ENCODE measurements around the gene CNOT4.
"Not testable (repeated sequence)": the region's sequence is repeated elsewhere in the genome, so short reads cannot be mapped to it uniquely, and the experiment has no call there.

The CNOT4 gene

DNA sequence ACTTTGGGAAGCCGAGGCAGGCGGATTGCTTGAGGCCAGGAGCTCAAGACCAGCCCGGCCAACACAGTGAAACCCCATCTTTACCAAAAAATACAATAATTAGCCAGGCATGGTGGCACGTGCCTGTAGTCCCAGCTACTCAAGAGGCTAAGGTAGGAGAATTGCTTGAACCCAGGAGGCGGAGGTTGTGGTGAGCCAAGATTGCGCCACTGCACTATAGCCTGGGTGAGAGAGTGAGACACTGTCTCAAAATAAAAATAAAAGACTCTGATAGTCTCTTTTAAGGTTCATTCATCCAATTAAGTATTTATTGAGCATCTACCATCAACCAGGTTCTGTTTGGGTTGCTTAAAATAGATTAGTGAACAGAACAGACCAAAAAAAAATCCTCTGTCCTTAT, 12.7 kb downstream of the CNOT4 start:
- not testable (repeated sequence) for ATAC-seq (replicated peaks); H3K27me3 Mint-ChIP-seq; DNase-seq; H3K27ac Mint-ChIP-seq; H3K9me3 Mint-ChIP-seq; H3K4me3 Mint-ChIP-seq
- Mint-ChIP-seq H3K4me1 (peaks cover 24 to 46% of the 10 kb centered on the region in 2 donors), H3K36me3 (peaks cover 9 to 16% of the 10 kb centered on the region in 2 donors)

DNA sequence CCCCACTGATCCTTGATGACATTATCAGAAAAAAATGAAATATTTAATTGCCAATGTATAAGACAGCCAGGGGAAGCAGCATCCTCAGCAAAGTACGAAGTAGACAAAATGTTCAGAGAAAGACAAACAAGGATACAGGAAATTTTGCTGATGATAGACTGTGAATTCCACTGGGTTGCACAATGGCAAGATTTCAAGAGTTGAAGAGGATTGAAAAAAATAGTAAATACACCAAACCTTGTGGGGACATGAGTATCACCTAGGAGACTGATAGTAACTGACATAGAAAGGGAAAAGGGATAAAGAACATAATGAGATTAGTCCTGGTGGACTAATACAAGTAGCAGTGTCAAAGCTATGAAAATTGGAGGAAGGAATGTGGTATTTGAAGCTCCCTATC, 16.5 kb downstream of the CNOT4 start:
- no peak overlapping the region for H3K4me3 Mint-ChIP-seq
- H3K27ac Mint-ChIP-seq, result no peak overlapping the region
- H3K9me3 Mint-ChIP-seq, result peaks cover 0 to 2% of the 10 kb centered on the region in 2 donors
- ATAC-seq (replicated peaks), result no peak
- peaks cover 4 to 8% of the 10 kb centered on the region in 2 donors for H3K36me3 Mint-ChIP-seq
- H3K27me3 Mint-ChIP-seq, result no peaks in the 10 kb centered on the region
- DNase-seq, result no peak
- peaks cover 13 to 23% of the 10 kb centered on the region in 2 donors for H3K4me1 Mint-ChIP-seq

DNA sequence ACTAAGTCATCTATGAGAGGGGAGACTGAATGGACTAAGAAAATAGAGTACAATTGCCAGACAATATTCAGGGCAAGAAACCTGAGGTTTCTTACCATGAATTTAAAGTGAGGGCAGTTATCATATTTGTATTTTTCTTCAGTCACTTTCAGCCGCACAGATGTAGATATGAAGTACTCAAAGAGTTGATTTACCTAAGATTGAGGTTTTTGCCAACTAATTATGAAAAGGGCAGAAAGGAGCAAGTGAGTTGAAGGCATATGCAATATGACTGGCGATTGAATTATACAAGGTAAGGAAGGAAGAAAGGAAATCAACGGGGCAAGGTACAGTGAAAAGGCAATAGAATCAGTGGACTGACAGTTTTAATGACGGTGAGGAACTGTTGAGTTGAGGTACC, 17.8 kb downstream of the CNOT4 start:
- Mint-ChIP-seq H3K4me1 (peaks cover 7 to 15% of the 10 kb centered on the region in 2 donors), H3K4me3 (no peak overlapping the region), H3K36me3 (peaks cover 4 to 8% of the 10 kb centered on the region in 2 donors), H3K27ac (no peak overlapping the region), H3K9me3 (peaks cover 0 to 2% of the 10 kb centered on the region in 2 donors), H3K27me3 (no peaks in the 10 kb centered on the region)
- no peak for ATAC-seq (replicated peaks)
- DNase-seq, result no peak

DNA sequence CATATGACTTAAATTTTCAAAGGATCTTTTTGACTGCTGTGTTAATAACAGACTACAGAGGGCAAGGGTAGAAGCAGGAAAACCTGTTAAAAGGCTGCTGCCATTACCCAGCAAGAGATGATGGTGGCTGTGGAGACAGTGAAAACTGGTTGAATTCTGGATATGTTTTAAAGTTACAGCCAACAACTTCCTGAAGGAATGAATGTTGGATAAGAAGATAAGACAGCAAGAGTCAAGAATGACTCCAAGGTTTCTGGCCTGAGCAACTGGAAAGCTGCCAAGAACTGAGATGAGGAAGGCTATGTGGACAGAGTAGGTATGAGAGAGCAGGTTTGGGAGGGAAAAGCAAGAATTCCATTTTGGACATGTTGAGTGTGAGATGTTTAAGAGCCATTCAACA, 19.1 kb downstream of the CNOT4 start:
- DNase-seq, result no peak
- no peak for ATAC-seq (replicated peaks)
- H3K27me3 Mint-ChIP-seq, result no peaks in the 10 kb centered on the region
- H3K4me1 Mint-ChIP-seq, result peaks cover 4 to 19% of the 10 kb centered on the region in 2 donors
- H3K9me3 Mint-ChIP-seq, result peaks cover 0 to 2% of the 10 kb centered on the region in 2 donors
- H3K4me3 Mint-ChIP-seq, result no peak overlapping the region
- no peak overlapping the region for H3K27ac Mint-ChIP-seq
- peaks cover 4% of the 10 kb centered on the region in 2 donors for H3K36me3 Mint-ChIP-seq

DNA sequence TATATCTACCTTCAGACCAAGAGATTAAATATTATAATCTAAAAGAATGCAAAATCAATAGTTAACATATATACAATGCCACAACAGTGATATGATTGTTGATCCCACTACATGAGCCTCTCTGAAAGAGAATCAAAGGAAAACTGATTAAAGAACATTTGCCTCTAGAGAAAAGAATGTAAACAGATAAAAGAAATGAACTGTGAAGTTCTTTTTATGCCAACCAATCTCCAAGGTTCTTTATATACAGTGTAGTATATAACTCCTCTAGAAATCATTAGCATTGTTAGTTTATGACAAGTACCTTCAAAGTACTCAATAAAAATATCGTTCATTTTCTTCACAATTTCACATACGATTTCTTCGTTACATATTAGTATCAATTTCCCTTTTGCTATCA, 20.1 kb downstream of the CNOT4 start:
- Mint-ChIP-seq H3K27me3 (no peaks in the 10 kb centered on the region), H3K27ac (no peak overlapping the region), H3K9me3 (peaks cover 0 to 2% of the 10 kb centered on the region in 2 donors), H3K4me1 (peaks cover 8 to 26% of the 10 kb centered on the region in 2 donors), H3K4me3 (no peak overlapping the region), H3K36me3 (peaks cover 6 to 8% of the 10 kb centered on the region in 2 donors)
- ATAC-seq (replicated peaks), result no peak
- DNase-seq, result no peak

DNA sequence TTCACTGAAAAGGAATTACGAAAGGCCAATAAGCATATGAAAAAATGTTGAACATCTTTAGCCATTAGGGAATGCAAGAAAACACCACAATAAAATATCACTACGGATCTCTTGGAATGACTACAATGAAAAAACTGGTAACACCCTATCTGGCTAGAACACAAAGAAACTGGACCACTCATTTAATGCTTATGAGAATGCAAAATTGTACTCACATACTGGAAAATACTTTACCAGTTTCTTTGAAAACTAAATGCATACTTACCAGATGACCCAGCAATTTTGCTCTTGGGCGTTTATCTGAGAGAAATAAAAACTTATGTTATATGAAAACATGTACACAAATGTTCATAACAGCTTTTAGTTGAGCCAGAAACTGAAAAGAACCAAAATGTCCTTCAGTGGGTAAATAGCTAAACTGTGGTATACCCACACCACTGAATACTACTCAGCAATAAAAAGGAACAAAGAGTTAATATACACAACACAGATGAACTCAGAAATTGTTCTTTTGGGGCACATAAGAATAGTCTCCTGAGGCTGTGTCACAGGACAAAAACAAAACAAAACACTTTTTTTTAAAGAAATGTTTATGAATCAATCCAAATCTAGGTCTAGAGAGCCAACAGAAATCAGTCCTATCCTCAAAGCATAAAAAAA, 23.5 kb downstream of the CNOT4 start:
- Mint-ChIP-seq H3K9me3 (no peaks in the 10 kb centered on the region), H3K4me1 (peaks cover 10 to 43% of the 10 kb centered on the region in 2 donors), H3K36me3 (peaks cover 5 to 17% of the 10 kb centered on the region in 2 donors), H3K4me3 (no peak overlapping the region), H3K27ac (no peak overlapping the region), H3K27me3 (no peaks in the 10 kb centered on the region)
- DNase-seq, result no peak
- no peak for ATAC-seq (replicated peaks)

DNA sequence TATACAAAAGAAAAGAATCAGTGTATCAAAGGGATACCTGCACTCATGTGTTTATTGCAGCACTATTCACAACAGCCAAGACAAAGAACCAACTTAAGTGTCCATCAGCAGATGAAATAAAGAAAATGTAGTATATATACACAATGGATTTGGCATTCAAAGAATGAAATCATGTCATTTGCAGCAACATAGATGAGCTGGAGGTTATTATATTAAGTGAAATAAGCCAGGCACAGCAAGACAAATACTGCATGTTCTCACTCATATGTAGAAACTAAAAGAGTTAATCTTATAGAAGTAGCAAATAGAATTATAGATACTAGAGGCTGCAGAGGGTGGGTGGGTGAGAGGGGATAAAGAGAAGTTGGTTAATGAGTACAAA, 28.3 kb downstream of the CNOT4 start:
- Mint-ChIP-seq H3K4me3 (no peak overlapping the region), H3K27ac (no peak overlapping the region), H3K9me3 (no peaks in the 10 kb centered on the region), H3K36me3 (peaks cover 13 to 32% of the 10 kb centered on the region in 2 donors), H3K4me1 (peaks cover 16 to 47% of the 10 kb centered on the region in 2 donors), H3K27me3 (no peaks in the 10 kb centered on the region)
- no peak for ATAC-seq (replicated peaks)
- no peak for DNase-seq

DNA sequence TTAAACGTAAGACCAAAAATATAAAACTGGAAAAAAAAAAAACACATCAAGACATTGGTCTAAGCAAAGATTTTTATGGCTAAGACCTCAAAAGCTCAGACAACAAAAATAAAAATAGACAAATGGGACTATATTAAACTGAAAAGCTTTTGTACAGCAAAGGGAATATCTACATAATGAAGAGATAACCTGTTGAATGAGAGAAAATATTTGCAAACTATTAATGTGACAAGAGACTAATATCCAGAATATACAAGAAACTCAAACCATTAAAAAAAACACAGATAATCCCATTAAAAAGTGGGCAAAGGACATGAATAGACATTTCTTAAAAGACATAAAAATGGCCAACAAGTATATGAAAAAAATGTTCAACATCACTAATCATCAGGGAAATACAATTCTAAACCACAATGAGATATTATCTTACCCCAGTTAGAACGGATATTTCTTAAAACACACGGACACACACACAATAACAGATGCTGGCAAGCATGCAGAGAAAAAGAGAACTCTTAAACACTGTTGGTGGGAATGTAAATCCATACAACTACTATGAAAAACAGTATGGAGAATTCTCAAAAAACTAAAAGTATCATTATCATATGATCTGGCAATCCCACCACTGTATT, 28.8 kb downstream of the CNOT4 start:
- H3K4me3 Mint-ChIP-seq, result no peak overlapping the region
- peak overlapping the region; percentile 32 for H3K27ac Mint-ChIP-seq
- H3K4me1 Mint-ChIP-seq, result peaks cover 16 to 44% of the 10 kb centered on the region in 2 donors
- ATAC-seq (replicated peaks) (no peak), DNase-seq (no peak)
- H3K36me3 Mint-ChIP-seq, result peaks cover 13 to 33% of the 10 kb centered on the region in 2 donors
- H3K9me3 Mint-ChIP-seq, result no peaks in the 10 kb centered on the region
- H3K27me3 Mint-ChIP-seq, result no peaks in the 10 kb centered on the region

DNA sequence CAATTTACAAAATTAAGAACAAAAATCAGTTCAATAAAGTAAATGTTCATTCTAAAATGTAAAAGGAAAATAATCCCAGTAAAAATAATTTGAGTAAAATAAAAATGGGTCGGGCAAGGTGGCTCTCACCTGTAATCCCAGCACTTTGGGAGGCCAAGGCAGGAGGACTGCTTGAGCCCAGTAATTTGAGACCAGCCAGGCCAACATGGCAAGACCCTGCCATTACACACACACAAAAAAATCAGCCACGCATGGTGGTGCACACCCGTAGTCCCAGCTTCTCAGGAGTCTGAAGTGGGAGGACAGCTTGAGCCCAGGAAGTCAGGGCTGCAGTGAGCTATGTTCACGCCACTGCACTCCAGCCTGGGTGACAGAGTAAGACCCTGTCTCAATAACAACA, 34.4 kb downstream of the CNOT4 start:
- no peaks in the 10 kb centered on the region for H3K27me3 Mint-ChIP-seq
- peaks cover 3 to 8% of the 10 kb centered on the region in 2 donors for H3K4me1 Mint-ChIP-seq
- H3K4me3 Mint-ChIP-seq, result no peak overlapping the region
- ATAC-seq (replicated peaks) (no peak), DNase-seq (no peak)
- H3K9me3 Mint-ChIP-seq, result no peaks in the 10 kb centered on the region
- no peak overlapping the region for H3K27ac Mint-ChIP-seq
- peaks cover 8 to 17% of the 10 kb centered on the region in 2 donors for H3K36me3 Mint-ChIP-seq

DNA sequence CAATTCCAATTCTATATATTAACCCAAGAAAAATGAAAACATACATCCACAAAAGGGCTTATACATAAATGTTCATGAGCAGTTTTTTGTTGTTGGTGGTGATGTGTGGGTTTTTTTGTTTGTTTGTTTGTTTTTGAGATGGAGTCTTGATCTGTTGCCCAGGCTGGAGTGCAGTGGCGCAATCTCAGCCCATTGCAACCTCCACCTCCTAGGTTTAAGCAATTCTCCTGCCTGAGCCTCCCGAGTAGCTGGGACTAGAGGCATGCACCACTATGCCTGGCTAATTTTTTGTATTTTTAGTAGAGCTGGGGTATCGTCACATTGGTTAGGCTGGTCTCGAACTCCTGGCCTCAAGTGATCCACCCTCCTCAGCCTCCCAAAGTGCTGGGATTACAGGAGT, 40.2 kb downstream of the CNOT4 start:
- peaks cover 6 to 24% of the 10 kb centered on the region in 2 donors for H3K4me1 Mint-ChIP-seq
- H3K4me3 Mint-ChIP-seq; H3K27me3 Mint-ChIP-seq; DNase-seq; ATAC-seq (replicated peaks); H3K27ac Mint-ChIP-seq; H3K9me3 Mint-ChIP-seq: not testable (repeated sequence)
- peaks cover 2 to 18% of the 10 kb centered on the region in 2 donors for H3K36me3 Mint-ChIP-seq

DNA sequence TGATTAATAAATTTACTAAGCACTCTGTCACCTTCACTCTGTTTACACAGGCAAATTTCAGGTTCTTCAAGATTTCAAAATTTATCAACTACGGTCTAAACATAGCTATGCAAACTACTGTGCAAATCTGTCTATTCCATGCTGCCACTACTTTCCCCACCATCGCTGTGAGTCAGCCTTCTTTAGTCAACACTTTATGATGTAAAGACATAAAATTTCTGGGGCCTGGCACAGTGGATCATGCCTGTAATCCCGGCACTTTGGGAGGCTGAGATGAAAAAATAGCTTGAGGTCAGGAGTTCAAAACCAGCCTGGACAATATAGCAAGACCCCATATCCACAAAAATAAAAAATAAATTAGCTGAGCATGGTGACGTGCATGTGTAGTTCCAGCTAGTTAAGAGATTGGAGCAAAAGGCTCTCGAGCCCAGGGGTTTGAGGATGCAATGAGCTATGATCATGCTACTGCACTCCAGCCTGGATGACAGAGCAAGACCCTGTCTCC, 42.6 kb downstream of the CNOT4 start:
- Mint-ChIP-seq H3K4me3 (no peak overlapping the region), H3K4me1 (peaks cover 16 to 42% of the 10 kb centered on the region in 2 donors), H3K36me3 (peaks cover 11 to 33% of the 10 kb centered on the region in 2 donors), H3K27me3 (no peaks in the 10 kb centered on the region), H3K9me3 (peaks cover 0 to 5% of the 10 kb centered on the region in 2 donors), H3K27ac (peak overlapping the region; percentile 20)
- no peak for DNase-seq
- no peak for ATAC-seq (replicated peaks)

DNA sequence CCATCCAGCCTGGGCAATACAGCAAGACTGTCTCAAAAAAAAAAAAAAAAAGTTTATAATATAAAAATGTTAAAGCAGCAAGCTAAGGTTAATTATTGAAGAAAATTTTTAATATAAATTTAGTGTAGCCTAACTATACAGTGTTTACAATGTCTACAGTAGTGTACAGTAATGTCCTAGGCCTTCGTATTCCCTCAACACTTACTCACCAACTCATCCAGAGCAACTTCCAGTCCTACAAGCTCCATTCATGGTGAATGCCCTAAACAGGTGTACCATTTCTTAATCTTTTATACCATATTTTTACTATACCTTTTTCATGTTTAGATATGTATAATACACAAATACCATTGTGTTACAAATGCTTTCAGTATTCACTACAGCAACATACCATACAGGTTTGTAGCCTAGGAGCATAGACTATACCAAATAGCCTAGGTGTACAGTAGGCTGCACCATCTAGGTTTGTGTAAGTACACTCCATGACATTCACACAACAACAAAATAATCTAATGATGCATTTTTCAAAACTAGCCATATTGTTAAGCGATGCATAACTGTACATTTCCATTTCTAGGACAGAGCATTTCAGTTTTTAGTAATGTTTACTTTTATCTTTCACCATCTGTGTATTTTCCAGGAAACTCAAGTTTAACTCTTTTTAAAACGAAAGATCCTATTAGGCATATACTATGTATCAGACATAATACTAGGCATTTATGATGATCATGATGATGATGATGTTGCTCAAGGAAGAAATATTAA, 43.3 kb downstream of the CNOT4 start:
- H3K4me3 Mint-ChIP-seq, result no peak overlapping the region
- no peak for ATAC-seq (replicated peaks)
- H3K36me3 Mint-ChIP-seq, result peaks cover 11 to 33% of the 10 kb centered on the region in 2 donors
- no peak for DNase-seq
- H3K4me1 Mint-ChIP-seq, result peaks cover 16 to 44% of the 10 kb centered on the region in 2 donors
- H3K27me3 Mint-ChIP-seq, result no peaks in the 10 kb centered on the region
- H3K27ac Mint-ChIP-seq, result no peak overlapping the region
- H3K9me3 Mint-ChIP-seq, result peaks cover 0 to 5% of the 10 kb centered on the region in 2 donors

DNA sequence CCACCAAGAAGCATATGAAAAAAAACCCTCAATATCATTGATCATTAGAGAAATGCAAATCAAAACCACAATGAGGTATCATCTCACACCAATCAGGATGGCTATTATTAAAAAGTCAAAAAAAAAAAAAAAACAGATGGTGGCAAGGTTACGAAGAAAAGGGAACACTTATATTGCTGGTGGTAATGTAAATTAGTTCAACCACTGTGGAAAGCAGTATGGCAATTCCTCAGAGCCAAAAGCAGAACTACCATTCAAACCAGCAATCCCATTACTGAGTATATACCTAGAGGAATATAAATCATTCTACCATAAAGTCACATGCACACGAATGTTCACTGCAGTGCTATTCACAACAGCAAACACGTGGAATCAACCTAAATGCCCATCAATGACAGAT, 46.0 kb downstream of the CNOT4 start:
- Mint-ChIP-seq H3K27ac (peak overlapping the region; percentile 25), H3K4me3 (no peak overlapping the region), H3K4me1 (peaks cover 29 to 44% of the 10 kb centered on the region in 2 donors), H3K36me3 (peaks cover 16 to 29% of the 10 kb centered on the region in 2 donors), H3K9me3 (peaks cover 0 to 5% of the 10 kb centered on the region in 2 donors), H3K27me3 (no peaks in the 10 kb centered on the region)
- ATAC-seq (replicated peaks), result peak; percentile 77 to 79
- no peak for DNase-seq

DNA sequence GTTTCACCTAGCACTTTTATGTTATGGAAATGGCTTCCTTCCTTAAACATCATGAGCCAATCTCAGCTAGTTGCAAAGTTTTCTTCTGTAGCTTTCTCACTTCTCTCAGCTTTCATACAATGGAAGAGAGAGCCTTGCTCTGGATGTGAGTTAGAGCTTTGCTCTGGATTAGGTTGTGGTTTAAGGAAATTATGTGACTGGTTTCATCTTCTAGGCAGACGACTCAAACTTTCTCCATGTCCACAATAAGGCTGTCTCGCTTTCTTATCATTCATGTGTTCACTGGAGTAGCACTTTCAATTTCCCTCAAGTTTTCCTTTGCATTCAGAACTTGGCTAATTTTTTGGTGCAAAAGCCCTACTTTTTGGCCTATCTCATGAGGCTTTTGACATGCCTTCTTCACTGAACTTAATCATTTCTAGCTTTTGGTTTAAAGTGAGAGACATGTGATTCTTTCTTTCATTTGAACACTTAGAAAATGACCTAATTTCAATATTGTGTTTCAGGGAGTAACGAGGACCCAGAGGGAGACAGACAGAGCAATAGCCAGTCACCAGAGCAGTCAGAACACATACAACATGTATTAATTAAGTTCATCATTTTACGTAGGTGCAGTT, 49.8 kb downstream of the CNOT4 start:
- no peak for DNase-seq
- Mint-ChIP-seq H3K9me3 (peaks cover 0 to 5% of the 10 kb centered on the region in 2 donors), H3K4me3 (no peak overlapping the region), H3K27me3 (no peaks in the 10 kb centered on the region), H3K4me1 (peaks cover 36 to 58% of the 10 kb centered on the region in 2 donors), H3K27ac (no peak overlapping the region), H3K36me3 (peaks cover 16 to 22% of the 10 kb centered on the region in 2 donors)
- no peak for ATAC-seq (replicated peaks)

All from stimulated activated naive B cell treated with anti-CD40 and anti-IgM and Interleukin-4, amounts not matched to agents 10 μg/mL and 1 μg/mL and 100 μg/mL, for 72 hours (primary cell).